ENCODE data around the gene RSPH4A.

RSPH4A gene

GRCh38 chr6:116631379-116631990, 15.2 kb downstream of the RSPH4A start:
- H3K79me2 ChIP-seq (ENCODE audit: insufficient read depth, low read length) = no peaks in the 10 kb centered on the region
- H3K9ac ChIP-seq (ENCODE audit: low read depth, low read length, poor library complexity, severe bottlenecking) = no peak overlapping the region
- H3K9me2 ChIP-seq (replicated peaks; ENCODE audit: low read depth, low read length) = no peaks in the 10 kb centered on the region
- peaks cover 29% of the 10 kb centered on the region for H3K4me1 ChIP-seq (ENCODE audit: insufficient read depth, low read length, poor library complexity, severe bottlenecking)
- peaks cover 10% of the 10 kb centered on the region for H3F3A ChIP-seq (ENCODE audit: low read depth)
- no peak for TF ChIP-seq EZH2phosphoT487 (IDR thresholded peaks at IDR 0.05; ENCODE audit: borderline replicate concordance)
- TF ChIP-seq, protein P1, sequence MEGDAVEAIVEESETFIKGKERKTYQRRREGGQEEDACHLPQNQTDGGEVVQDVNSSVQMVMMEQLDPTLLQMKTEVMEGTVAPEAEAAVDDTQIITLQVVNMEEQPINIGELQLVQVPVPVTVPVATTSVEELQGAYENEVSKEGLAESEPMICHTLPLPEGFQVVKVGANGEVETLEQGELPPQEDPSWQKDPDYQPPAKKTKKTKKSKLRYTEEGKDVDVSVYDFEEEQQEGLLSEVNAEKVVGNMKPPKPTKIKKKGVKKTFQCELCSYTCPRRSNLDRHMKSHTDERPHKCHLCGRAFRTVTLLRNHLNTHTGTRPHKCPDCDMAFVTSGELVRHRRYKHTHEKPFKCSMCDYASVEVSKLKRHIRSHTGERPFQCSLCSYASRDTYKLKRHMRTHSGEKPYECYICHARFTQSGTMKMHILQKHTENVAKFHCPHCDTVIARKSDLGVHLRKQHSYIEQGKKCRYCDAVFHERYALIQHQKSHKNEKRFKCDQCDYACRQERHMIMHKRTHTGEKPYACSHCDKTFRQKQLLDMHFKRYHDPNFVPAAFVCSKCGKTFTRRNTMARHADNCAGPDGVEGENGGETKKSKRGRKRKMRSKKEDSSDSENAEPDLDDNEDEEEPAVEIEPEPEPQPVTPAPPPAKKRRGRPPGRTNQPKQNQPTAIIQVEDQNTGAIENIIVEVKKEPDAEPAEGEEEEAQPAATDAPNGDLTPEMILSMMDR (conservative IDR thresholded peaks at IDR 0.05; ENCODE audit: low read length) = no peak
- H2AFZ ChIP-seq (ENCODE audit: low read length) = no peak overlapping the region
- peaks cover 23% of the 10 kb centered on the region; the same call in 1 of the 2 replicates for H3K36me3 ChIP-seq (ENCODE audit: insufficient read depth, low read length)
- H3K27me3 ChIP-seq (ENCODE audit: insufficient read depth, low read length, poor library complexity, severe bottlenecking) = no peaks in the 10 kb centered on the region
- H3K9me3 ChIP-seq (ENCODE audit: insufficient read depth, low read depth, low read length) = no peaks in the 10 kb centered on the region
- H4K20me1 ChIP-seq (ENCODE audit: insufficient read depth, low read length, poor library complexity, severe bottlenecking) = no peaks in the 10 kb centered on the region
- H3K4me2 ChIP-seq (ENCODE audit: low read depth, low read length, poor library complexity, severe bottlenecking) = peak overlapping the region; percentile 44
- peak overlapping the region; percentile 34 for H3K4me3 ChIP-seq (ENCODE audit: low read length, poor library complexity, severe bottlenecking)

DNA sequence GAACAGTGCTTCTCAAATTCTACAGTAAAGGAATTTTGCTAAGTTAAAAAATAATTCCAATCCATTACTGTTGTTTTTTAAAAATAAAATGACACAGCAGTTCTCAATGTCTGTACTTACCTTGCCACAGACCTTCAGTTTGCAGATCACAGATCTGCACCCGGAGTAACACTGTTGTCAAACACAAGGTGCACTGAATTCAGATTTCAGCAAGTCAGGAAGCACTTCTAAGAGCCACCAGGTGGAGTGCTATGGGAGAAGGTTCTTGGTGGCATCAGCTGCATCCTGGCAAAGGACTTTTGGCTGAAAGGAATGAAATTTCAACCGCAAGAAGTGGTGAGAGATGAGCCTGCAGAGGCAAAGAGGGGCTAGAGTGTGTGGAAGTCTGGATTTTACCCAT, 17.4 kb downstream of the RSPH4A start:
- no peaks in the 10 kb centered on the region for H3K9me3 ChIP-seq (ENCODE audit: insufficient read depth, low read depth, low read length)
- H3K9ac ChIP-seq (ENCODE audit: low read depth, low read length, poor library complexity, severe bottlenecking) = no peak overlapping the region
- H3K4me3 ChIP-seq (ENCODE audit: low read length, poor library complexity, severe bottlenecking) = no peak overlapping the region
- H3K4me2 ChIP-seq (ENCODE audit: low read depth, low read length, poor library complexity, severe bottlenecking) = no peak overlapping the region
- no peak for TF ChIP-seq EZH2phosphoT487 (IDR thresholded peaks at IDR 0.05; ENCODE audit: borderline replicate concordance)
- TF ChIP-seq, protein P1 (conservative IDR thresholded peaks at IDR 0.05; ENCODE audit: low read length) = peak; percentile 58
- peaks cover 10% of the 10 kb centered on the region for H3F3A ChIP-seq (ENCODE audit: low read depth)
- peaks cover 29% of the 10 kb centered on the region for H3K4me1 ChIP-seq (ENCODE audit: insufficient read depth, low read length, poor library complexity, severe bottlenecking)
- H3K79me2 ChIP-seq (ENCODE audit: insufficient read depth, low read length) = no peaks in the 10 kb centered on the region
- H3K9me2 ChIP-seq (replicated peaks; ENCODE audit: low read depth, low read length) = no peaks in the 10 kb centered on the region
- H2AFZ ChIP-seq (ENCODE audit: low read length) = no peak overlapping the region
- H3K27me3 ChIP-seq (ENCODE audit: insufficient read depth, low read length, poor library complexity, severe bottlenecking) = no peaks in the 10 kb centered on the region
- H4K20me1 ChIP-seq (ENCODE audit: insufficient read depth, low read length, poor library complexity, severe bottlenecking) = no peaks in the 10 kb centered on the region
- peaks cover 29% of the 10 kb centered on the region for H3K36me3 ChIP-seq (ENCODE audit: insufficient read depth, low read length)

DNA sequence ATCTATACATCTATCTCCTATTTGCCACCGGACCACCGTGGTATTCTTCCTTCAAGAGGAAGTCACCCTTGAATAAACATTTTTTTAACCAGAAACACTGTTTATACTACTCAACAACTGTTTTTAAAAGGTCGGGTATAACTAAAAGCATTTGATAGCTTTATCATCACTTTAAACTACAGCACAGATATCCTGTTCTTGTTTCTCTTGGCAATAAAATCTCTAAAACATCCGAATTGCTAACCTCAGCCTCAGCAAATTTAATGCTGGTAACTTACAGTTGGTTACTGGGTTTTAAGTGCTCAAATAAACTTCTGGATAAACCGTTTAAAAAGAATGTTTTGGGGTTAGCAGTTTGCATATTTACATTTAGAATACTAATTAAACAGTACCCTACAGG, 31.9 kb downstream of the RSPH4A start:
- H4K20me1 ChIP-seq (ENCODE audit: insufficient read depth, low read length, poor library complexity, severe bottlenecking) = no peaks in the 10 kb centered on the region
- H2AFZ ChIP-seq (ENCODE audit: low read length) = no peak overlapping the region
- H3K9me3 ChIP-seq (ENCODE audit: insufficient read depth, low read depth, low read length) = no peaks in the 10 kb centered on the region
- 0 out of 2 replicates have a peak, but pooled peaks cover 2% of the 10 kb centered on the region for H3F3A ChIP-seq (ENCODE audit: low read depth)
- H3K4me3 ChIP-seq (ENCODE audit: low read length, poor library complexity, severe bottlenecking) = peak overlapping the region; percentile 19
- H3K4me2 ChIP-seq (ENCODE audit: low read depth, low read length, poor library complexity, severe bottlenecking) = peak overlapping the region; percentile 53
- H3K9me2 ChIP-seq (replicated peaks; ENCODE audit: low read depth, low read length) = no peaks in the 10 kb centered on the region
- H3K4me1 ChIP-seq (ENCODE audit: insufficient read depth, low read length, poor library complexity, severe bottlenecking) = peaks cover 44% of the 10 kb centered on the region
- TF ChIP-seq EZH2phosphoT487 (IDR thresholded peaks at IDR 0.05; ENCODE audit: borderline replicate concordance) = peak; percentile 90
- TF ChIP-seq, protein P1 (conservative IDR thresholded peaks at IDR 0.05; ENCODE audit: low read length) = no peak
- H3K36me3 ChIP-seq (ENCODE audit: insufficient read depth, low read length) = peaks cover 30% of the 10 kb centered on the region; the same call in 1 of the 2 replicates
- no peaks in the 10 kb centered on the region for H3K27me3 ChIP-seq (ENCODE audit: insufficient read depth, low read length, poor library complexity, severe bottlenecking)
- peak overlapping the region; percentile 39 for H3K9ac ChIP-seq (ENCODE audit: low read depth, low read length, poor library complexity, severe bottlenecking)
- H3K79me2 ChIP-seq (ENCODE audit: insufficient read depth, low read length) = 0 out of 2 replicates have a peak, but pooled peaks cover 3% of the 10 kb centered on the region

All from Loucy (cell line).